HG03571 (cell line): Measurements from ENCODE around the gene CNTN4.
A peak's percentile ranks its signal among the peaks of the same experiment; 100 is the strongest.

ENCODE experiments used
- ATAC-seq: cut with Tn5 transposase; IDR thresholded peaks from one replicate; pipeline ENCODE4 v1.9.1; 2021; ENCODE audit not compliant: unreplicated experiment

CNTN4 gene

DNA sequence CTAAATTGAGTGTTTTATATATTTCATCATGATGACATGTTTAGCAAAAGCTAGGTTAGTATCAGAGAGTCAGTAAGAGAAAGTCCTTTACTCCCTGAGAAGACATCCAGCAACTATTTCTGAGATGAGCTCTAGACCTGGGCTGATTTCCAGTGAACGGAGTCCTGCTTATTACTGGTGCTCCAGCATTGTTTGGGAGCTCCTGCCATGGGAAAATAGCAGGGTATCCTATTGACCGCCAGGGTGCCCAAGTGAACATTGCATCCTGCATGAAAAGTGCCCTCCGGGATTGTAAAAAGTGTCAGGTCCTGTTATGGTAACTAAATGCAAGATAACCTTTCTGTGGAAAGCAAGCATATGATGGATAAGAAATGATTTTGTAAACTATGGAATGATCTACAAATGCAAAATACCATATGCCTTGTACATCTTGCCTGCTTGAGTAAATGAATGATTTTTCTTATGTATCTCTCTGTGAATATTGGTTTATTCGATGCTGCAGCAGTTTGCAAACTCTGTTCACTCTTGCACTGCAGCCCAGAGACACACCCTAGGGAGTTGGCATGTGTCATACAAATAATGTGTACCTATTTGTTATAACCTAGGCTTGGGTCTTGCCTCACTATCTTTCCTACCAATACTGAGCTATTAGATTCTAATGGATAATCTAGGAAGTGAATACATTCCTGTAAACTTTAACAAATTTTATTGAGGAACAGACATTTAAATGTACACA is 914.8 kb downstream of the CNTN4 start:
- no peak for ATAC-seq

DNA sequence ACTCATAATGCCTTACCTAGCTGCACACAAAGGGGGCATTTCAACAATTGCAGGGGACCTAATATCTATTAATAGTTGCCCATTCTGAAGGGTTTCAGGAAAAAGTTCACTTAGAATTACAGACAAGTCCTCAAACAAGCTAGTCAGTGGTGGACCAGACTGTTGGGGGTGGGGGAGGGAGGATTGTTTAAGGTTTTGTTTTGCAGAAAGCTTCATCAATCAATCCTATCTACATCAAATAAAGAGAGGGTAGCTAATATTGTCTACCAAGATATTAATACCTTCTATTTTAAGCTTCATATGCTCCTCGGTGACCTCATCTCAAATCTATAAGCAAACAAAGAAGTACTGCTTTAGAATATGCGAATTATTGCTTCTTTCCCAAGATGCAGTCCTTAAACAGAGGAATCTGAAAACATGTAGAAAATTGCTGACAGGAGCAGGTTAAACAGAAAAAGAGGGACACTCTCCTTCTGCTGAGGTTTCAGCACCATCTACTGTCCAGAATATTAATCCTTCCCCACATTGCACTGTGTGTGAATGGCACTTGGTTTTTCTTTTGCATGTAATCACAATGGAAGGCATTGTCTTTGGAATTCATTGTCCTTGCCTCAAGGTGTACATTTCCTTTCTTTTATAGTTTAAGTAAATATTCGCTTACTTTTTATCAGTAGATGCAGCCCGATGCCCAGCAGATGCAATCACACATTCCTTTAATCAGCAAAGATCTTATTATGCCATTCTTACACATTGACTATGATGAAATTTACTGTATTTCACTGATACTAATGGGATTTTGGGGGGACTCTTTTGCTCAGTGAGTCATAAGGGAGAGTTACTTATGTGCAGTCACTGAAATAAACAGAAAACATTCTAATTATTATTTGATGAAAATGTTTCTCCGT is 916.8 kb downstream of the CNTN4 start:
- no peak for ATAC-seq

DNA sequence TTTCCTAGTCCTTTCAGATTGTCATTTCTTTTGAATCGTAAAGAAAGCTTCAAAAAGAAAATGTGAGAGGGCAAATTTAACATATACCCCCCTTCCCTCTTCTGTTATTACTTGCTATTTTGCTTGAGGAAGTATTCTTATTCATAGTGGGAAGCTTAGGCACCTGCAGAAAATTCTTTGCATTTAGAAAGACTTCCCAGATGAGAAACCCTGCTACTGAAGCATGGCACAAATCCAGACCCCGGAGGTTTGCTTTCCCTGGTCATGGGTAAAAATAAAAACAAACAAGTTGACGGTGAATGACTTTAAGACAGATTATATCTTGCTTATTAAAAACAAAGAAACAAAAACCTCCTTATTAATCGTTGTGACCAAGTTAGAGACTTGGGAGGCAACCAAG is 917.6 kb downstream of the CNTN4 start:
- ATAC-seq: no peak

DNA sequence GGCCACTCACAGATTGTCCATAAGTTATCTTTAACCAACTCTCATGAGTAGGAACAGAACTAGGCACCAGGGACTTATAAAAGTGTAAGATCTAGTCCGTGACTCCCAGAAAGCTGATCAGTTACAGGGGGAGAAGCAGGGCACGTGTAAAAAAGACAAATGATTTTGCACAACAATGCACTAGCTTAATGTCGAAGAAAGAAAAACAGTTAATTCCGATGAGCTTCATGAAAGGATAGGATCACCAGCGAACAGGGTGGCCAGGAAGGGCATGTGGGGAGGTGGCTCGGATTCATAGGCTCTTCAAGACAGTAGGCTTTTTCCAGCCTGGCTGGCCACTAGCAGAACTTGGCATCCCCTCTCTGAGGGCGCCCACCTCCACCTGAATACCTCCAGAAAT is 921.5 kb downstream of the CNTN4 start:
- no peak for ATAC-seq

DNA sequence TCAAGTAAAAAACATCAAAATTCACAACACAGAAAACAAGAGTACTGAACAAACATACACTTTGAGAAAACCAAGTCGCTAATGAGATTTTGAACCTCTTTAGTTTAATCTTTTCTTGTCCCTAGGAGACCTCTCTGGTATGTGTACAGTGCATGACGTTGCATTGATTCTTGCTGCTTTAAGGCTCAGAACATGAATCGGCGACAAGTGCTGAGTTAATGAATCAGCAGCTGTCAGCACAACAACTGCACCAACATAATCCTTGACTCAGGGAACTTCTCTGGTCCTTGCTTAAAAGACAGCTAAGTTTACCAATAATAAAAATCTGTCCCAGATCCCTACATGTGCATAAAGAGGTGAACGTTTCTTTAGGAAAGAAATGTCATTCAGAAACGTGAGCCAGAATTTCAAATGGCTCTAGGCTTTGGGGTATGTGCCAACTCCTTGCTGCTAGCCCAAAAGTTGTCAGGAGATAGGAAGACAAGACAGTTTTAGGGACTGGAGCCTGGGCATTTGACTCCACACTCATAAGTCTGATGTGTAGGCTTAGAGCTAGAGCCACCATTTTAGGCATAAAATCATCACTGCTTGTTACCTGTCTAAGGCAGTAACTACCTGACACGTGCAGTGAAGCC is 924.6 kb downstream of the CNTN4 start:
- no peak for ATAC-seq

DNA sequence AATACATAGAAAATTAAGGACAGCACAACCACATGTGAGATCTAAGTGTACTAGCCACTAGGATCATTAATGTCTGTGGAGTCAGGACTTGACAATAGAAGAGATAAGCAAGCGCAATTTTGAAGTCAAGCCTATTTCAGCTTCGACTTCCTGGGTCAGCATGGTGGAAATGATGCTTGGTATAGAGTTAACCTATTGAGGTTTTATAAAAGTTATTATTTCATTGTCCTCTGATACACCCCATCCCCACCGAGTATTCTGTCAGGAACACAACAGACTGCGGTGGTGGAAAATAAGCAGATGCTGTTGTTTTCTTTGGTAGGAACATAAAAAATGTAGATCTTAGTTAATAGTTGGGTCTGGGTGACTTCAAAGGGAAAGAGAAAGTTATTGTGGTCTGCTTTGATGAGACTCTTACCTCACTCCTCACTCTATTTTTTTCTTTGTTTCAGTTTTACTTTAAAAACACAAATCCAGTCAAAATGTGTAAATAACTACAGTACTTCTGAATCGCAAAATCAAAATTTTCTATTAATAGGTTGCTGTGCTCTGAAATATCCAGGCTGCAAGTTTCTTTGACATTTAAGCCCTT is 929.4 kb downstream of the CNTN4 start:
- peak; percentile 90 for ATAC-seq

DNA sequence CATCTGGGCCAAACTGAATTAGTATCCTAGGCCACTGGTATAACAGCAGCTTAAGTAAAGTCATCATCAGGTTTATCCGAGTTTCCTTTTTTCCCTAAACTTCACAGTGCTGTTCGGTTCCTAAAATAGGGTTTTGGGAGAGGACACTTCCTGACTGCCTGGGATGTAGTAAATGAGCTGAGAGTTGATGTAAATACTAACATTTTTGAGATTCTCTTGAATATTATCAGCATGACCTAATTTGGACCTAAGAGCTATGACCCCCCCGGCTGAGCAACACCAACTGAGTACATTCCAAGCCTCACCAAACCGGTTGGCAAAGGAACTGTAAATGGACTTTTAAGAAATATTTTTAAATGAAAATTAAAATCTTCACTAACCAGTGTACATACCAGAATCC is 932.7 kb downstream of the CNTN4 start:
- no peak for ATAC-seq

DNA sequence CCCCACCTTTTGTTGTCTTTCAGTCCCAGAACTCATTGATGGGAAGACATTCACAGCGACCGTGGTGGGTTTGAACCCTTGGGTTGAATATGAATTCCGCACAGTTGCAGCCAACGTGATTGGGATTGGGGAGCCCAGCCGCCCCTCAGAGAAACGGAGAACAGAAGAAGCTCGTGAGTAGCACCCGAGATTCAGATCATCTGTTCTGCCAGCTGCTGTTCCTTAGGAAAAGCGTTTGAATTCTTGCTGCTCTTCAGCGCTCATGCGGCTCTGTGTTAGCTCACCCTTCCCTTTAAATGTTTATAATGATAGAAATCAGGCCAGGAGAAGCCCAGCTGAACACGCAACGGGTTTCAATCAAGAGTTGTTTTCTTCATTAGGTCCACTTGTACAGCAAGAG is 938.5 kb downstream of the CNTN4 start:
- ATAC-seq: no peak

DNA sequence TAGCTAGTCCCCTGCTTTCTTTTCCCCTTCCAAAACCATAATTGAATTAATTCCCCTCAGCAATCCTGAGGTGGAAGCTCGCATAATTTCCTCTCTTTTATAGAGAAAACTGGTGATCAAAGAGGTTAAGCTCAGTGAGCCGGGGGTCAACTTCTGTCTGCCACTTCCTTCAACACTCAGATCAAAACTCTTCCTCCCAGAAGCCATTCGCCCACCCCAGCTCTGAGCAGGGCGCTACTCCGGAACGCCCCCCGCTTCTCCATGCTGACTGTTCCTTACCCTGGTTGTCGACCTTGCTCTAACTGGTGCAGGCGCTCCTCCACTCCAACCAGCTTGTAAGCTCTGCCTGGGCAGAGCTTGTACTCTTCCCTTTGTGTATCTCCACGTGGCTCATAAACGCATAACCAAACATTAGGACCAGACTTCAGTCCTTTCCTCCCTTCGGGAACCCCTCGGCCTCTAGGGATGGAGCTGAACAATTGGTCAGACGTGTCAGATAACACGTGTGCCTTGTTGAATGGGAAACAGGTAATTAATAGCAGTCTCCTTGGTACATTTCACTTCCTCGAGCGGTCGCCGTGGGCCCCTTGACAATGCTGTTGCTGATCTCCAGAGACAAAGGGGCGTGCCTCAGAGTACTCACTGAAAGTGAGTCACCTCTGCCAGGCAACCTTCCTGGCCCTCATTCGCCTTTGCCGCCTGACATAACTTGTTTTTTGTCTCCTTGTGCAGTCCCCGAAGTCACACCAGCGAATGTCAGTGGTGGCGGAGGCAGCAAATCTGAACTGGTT is 939.7 kb downstream of the CNTN4 start:
- no peak for ATAC-seq

DNA sequence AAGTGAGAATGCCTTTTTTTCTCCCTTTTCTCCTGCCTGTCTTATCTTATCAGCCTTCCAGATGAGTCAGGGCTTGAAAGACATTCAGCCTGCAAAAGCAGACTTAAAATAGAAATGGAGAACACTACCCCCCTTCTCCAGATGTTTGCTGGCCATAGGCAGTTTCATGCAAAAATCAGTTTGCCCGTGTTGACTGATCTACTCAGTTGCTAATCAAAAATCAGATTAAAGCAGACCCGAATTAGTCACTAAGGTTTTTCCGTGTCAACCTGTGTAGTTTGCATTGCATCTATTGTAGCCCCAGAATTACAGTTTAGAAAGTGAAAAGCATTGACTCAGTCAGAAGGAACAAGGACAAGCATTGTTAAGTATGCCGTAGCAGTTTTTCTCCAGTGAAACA is 955.3 kb downstream of the CNTN4 start:
- no peak for ATAC-seq

DNA sequence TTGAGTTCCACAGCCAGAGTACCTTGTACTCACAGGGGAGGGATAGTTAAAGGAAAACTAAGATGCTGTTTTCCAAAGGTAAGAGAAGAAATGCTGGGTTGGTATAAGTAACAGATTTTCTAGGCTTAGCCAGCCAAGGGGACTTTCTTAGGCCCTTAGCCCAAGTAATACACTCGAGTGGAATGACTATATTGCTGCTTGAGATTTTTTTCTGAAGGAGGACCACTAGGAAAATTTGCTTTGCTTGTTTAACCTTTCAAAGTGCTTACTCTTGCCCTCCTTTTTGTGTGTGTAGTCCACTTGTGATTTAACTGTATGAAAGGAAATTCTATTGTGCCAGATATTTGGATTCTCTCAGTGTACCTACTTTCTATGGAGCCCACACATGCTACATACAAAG is 961.0 kb downstream of the CNTN4 start:
- no peak for ATAC-seq

DNA sequence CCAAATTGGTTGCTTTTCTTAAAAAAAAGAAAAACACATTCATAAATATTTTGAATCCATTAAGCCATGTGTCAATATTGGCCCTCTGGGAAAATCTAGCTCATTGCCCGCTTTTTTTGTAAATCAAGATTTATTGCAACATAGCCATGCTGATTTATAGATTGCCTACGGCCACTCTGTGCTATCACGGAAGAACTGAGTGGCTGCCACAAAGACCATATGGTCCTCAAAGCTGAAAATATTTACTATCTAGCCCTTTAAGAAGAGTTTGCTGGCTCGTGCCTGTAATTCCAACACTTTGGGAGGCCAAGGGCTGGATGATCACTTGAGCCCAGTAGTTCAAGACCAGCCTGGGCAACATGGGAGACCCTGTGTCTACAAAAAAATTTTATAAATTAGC is 965.6 kb downstream of the CNTN4 start:
- no peak for ATAC-seq

DNA sequence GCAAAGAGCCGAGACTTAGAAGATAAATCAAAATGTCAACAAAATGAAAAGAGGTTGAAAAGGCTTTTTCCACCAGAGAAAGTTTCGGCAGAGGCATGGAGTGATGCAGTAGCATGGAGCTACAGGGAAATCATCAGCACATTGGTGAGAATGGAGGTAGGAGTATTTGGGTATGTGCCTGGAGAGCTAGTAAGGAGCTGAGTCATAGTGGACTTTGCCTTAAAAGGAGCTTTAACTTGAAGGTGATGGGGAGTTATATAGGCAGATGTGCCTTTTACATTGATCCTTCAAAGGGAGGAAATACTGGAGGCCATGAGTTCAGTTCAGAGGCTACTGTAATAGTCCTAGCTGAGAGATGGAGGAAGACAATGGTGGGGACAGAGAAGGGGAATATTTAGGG is 967.2 kb downstream of the CNTN4 start:
- ATAC-seq: no peak

DNA sequence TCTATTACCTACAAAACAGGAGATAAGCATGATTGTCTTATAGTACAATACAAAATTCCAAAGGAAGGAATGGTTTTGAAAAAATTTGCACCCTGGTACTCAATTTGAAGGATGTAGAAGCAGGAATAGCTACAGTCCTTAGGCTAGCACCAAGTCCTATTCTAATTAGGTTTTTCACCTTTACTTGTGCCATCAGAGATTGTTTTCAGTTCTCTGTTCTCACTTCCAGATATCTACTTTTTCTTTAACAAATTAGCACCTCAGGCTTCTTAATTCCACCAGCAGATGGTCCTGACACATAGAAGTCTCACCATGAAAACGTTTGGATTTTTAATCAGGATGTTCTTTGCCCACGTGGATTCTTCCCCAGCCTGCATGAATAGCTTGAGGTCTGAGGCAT is 967.7 kb downstream of the CNTN4 start:
- no peak for ATAC-seq

DNA sequence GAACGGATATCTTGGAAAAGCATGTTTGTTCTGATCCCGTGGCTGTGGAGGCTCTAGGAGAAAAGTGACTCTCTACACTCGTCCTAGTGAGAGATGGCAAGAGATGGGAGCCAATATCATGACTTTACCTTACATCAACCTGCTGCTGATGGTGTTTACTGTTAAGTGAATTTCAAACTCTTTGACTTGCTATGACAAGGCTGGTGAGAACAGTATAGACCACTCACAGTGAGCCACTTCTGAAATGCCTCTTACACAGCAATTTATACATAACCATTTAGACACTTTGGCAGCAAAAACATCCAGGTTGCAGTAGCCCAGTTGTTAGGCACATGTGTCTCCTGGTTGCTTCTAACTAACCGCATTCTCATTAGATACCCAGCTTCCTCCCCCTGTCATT is 968.2 kb downstream of the CNTN4 start:
- ATAC-seq: no peak

DNA sequence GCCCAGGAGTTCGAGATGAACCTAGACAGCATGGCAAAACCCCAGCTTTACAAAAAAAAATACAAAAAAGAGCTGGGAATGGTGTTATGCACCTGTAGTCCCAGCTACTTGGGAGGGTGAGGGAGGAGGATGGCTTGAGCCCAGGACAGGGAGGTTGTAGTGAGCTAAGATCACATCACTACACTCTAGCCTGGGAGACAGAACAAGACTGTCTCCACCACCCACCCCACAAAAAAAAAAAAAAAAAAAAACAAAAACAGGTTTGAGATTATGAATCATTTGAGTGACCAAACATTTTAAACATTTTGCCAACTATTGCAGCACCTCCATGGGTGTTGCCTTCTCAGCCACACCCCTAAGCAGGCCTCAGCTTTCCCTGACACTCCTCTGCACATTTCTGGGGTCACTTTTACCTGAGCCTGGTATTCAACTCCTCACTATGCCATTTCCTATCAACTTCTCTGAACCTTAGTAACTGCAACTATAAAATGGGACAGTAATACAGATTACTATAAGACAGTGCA is 969.8 kb downstream of the CNTN4 start:
- no peak for ATAC-seq

DNA sequence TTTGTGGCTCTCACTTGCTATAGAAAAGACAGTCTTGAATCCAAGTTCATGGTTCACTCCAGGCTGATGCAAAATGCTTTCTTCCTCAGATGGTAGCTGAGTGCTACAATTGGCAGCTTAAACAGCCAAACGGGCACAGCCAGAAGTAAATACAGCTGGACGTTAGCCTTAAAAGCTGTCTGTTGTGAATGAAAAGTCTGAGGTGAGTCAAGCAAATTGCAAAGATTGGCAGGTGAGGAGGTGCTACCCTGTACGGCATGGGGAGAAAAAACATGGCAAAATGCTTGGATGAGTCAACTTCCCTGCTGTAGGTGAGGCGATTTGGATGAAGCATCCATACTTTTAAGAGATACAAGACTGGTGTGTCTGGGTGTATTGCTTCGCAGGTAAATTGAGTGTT is 971.1 kb downstream of the CNTN4 start:
- no peak for ATAC-seq

DNA sequence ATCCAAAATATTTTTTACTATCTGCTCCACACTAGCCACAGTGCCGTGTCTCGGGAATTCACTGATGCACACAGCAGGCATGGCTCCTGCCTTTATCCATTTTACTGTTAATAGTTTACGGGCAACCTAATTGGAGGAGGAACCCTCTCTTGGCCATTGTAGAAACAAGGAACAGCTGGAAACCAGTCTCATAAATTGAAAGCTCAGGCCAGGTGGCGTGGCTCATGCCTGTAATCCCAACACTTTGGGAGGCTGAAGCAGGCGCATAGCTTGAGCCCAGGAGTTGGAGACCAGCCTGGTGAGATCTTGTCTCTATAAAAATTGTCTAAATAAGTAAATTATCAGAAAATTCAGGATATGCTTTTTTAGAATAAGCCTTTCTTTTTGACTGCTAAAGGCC is 972.5 kb downstream of the CNTN4 start:
- no peak for ATAC-seq

DNA sequence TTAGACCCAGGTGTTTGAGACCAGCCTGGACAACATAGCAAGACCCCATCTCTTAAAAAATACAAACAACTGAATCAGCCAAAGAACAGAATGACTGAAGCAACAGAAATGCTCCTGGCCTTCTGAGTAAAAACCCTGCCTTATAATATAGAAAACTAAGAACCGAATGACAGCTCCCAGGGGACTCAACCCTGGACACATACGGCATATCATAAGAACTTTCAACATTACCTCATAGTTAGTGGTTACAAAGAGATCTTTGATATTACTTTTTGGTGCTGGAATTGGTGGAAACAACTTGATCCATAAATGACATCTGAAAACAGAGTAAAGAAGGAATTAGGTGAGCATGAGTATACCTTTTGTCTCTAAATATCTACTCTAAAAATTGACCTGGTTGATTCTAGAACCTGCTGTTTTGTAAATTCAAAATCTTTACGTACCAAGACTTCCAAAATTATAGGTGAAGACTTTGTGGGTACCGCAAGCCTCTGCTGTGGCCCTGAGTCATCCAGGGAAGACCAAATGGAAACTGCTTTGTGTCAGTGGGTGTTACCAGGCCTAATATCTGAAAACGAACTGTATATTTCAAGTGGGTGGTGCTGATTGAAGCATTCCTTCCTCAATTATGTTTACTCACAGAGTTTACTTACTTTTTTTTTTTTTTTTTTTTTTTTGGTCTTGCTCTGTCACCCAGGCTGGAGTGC is 976.0 kb downstream of the CNTN4 start:
- no peak for ATAC-seq

DNA sequence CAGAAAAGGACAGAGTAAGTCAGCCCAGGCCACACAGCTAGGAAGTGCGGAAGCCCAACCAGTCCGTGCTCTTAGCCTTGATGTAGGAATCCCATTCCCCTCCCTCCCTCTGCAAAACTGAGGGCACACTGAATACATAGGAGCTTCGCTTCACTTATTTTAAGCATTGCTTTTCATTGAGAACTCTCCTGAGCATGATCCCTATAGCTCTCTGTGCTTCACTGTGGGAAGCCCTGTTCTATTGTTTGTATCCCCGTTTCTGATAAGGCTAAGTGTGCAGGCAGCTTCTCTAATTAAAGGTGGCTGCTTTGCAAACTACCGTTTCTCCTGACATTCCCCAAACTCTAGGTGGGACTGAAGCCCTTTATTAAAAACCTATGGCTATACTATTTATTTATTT is 981.6 kb downstream of the CNTN4 start:
- no peak for ATAC-seq
